Loucy (cell line): ENCODE results near the gene DSCAML1.

Experiments used
- H2AFZ ChIP-seq: fragments of 200-600 bp; sonication (generic); 2 replicates; pipeline ENCODE4 v1.6.0; 2016; ENCODE audit warnings: antibody characterized with exemption, mild to moderate bottlenecking, low read length, moderate library complexity
- H3F3A ChIP-seq: fragments of 200-600 bp; 2 replicates; pipeline ENCODE4 v1.6.0; 2016; ENCODE audit warnings: antibody characterized with exemption, low read depth, mild to moderate bottlenecking
- H3K27me3 ChIP-seq: fragments of 200-600 bp; sonication (generic); 2 replicates; pipeline ENCODE4 v1.6.1; 2014; ENCODE audit warnings: low read length, mild to moderate bottlenecking; ENCODE audit not compliant: insufficient read depth, poor library complexity, severe bottlenecking
- H3K36me3 ChIP-seq: fragments of 200-600 bp; sonication (generic); 2 replicates; pipeline ENCODE4 v1.6.1; 2016; ENCODE audit warnings: low read length; ENCODE audit not compliant: insufficient read depth
- H3K4me1 ChIP-seq: fragments of 200-600 bp; sonication (generic); 2 replicates; pipeline ENCODE4 v1.5.1; 2014; ENCODE audit warnings: low read length, mild to moderate bottlenecking; ENCODE audit not compliant: insufficient read depth, poor library complexity, severe bottlenecking
- H3K4me2 ChIP-seq: fragments of 200-600 bp; sonication (generic); 2 replicates; pipeline ENCODE4 v1.6.0; 2014; ENCODE audit warnings: antibody characterized with exemption, low read length, low read depth, mild to moderate bottlenecking; ENCODE audit not compliant: poor library complexity, severe bottlenecking
- H3K4me3 ChIP-seq: fragments of 200-600 bp; sonication (generic); 2 replicates; pipeline ENCODE4 v1.5.1; 2014; ENCODE audit warnings: low read length, mild to moderate bottlenecking, mixed read lengths; ENCODE audit not compliant: poor library complexity, severe bottlenecking
- H3K79me2 ChIP-seq: fragments of 200-600 bp; sonication (generic); 2 replicates; pipeline ENCODE4 v1.6.1; 2014; ENCODE audit warnings: low read length; ENCODE audit not compliant: insufficient read depth
- H3K9ac ChIP-seq: fragments of 200-600 bp; sonication (generic); 2 replicates; pipeline ENCODE4 v1.6.0; 2014; ENCODE audit warnings: mild to moderate bottlenecking, low read depth, low read length, moderate library complexity; ENCODE audit not compliant: poor library complexity, severe bottlenecking
- H3K9me2 ChIP-seq: fragments of 200-600 bp; sonication (generic); replicated peaks from 2 replicates; pipeline ENCODE4 v1.6.1; 2016; ENCODE audit warnings: low read depth, low read length, mixed read lengths
- H3K9me3 ChIP-seq: fragments of 200-600 bp; sonication (generic); 2 replicates; pipeline ENCODE4 v1.6.1; 2014; ENCODE audit warnings: mild to moderate bottlenecking, antibody characterized with exemption, low read length, low read depth; ENCODE audit not compliant: insufficient read depth
- H4K20me1 ChIP-seq: fragments of 200-600 bp; sonication (generic); 2 replicates; pipeline ENCODE4 v1.6.0; 2014; ENCODE audit warnings: antibody characterized with exemption, low read length, mild to moderate bottlenecking; ENCODE audit not compliant: insufficient read depth, poor library complexity, severe bottlenecking
- EZH2phosphoT487 ChIP-seq: fragments of 200-600 bp; IDR thresholded peaks from 2 replicates; pipeline ENCODE4 v1.6.1; 2018; ENCODE audit warnings: antibody characterized with exemption, mild to moderate bottlenecking, moderate library complexity, borderline replicate concordance
- TF ChIP-seq, protein P1 (sequence below): fragments of 200-600 bp; sonication (generic); conservative IDR thresholded peaks from 2 replicates; pipeline ENCODE4 v1.5.1; 2014; ENCODE audit warnings: mild to moderate bottlenecking, antibody characterized with exemption, low read length

DSCAML1 gene

DNA sequence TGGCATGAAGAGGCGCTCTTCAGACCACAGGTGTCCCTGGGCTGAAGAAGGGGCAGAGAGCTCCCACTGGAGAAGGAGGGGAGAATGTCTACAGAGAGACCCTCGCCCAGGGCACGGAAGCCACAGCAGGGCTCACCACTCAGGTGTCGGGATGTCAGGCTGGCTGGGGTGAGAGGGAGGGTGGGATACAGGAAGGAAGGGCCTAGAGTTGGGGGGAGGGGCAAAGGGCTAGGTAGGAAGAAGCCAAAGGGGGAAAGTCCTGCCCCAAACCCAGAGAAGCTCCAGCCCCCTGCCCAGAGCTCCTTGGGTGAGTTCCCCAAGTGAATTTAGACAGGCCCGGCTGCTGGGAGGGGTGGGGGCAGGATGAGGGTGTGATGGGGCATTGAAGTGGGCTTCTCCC, 237.3 kb downstream of the DSCAML1 start:
- no peak overlapping the region for H3K9ac ChIP-seq
- H2AFZ ChIP-seq, result no peak overlapping the region
- no peaks in the 10 kb centered on the region for H4K20me1 ChIP-seq
- TF ChIP-seq EZH2phosphoT487, result no peak
- TF ChIP-seq, protein P1, sequence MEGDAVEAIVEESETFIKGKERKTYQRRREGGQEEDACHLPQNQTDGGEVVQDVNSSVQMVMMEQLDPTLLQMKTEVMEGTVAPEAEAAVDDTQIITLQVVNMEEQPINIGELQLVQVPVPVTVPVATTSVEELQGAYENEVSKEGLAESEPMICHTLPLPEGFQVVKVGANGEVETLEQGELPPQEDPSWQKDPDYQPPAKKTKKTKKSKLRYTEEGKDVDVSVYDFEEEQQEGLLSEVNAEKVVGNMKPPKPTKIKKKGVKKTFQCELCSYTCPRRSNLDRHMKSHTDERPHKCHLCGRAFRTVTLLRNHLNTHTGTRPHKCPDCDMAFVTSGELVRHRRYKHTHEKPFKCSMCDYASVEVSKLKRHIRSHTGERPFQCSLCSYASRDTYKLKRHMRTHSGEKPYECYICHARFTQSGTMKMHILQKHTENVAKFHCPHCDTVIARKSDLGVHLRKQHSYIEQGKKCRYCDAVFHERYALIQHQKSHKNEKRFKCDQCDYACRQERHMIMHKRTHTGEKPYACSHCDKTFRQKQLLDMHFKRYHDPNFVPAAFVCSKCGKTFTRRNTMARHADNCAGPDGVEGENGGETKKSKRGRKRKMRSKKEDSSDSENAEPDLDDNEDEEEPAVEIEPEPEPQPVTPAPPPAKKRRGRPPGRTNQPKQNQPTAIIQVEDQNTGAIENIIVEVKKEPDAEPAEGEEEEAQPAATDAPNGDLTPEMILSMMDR, result no peak
- H3K79me2 ChIP-seq, result no peaks in the 10 kb centered on the region
- no peaks in the 10 kb centered on the region for H3K9me3 ChIP-seq
- no peak overlapping the region for H3K4me2 ChIP-seq
- no peaks in the 10 kb centered on the region for H3F3A ChIP-seq
- H3K4me3 ChIP-seq, result no peak overlapping the region
- H3K27me3 ChIP-seq, result no peaks in the 10 kb centered on the region
- H3K4me1 ChIP-seq, result no peaks in the 10 kb centered on the region
- no peaks in the 10 kb centered on the region for H3K36me3 ChIP-seq
- H3K9me2 ChIP-seq, result no peaks in the 10 kb centered on the region

DNA sequence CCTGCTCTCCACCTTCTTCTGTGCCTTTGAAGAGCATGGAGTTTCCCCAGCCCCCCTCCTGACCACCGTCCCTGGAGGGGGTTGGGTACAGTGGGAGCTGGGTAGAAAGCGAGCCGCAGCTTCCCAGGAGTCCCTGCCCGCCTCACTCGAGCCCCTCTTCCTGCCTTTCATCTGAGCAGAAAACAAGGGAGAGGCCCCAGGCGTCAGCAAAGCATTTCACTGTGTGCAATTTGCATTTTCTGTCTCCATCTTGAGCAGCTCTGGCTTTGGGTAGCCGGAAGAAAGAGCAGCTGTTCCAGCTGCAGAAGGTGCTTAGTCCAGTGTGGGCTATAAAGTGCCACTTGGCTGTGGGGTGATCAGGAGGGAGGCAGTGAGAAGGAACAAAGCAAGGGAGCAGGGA, 239.7 kb downstream of the DSCAML1 start:
- Histone ChIP-seq H4K20me1 (no peaks in the 10 kb centered on the region), H3K4me2 (no peak overlapping the region), H2AFZ (no peak overlapping the region), H3K27me3 (no peaks in the 10 kb centered on the region), H3K9me2 (no peaks in the 10 kb centered on the region), H3K4me3 (no peak overlapping the region), H3K36me3 (no peaks in the 10 kb centered on the region), H3K79me2 (no peaks in the 10 kb centered on the region), H3F3A (no peaks in the 10 kb centered on the region), H3K9ac (no peak overlapping the region), H3K4me1 (no peaks in the 10 kb centered on the region), H3K9me3 (no peaks in the 10 kb centered on the region)
- TF ChIP-seq, protein P1, result no peak
- TF ChIP-seq EZH2phosphoT487, result no peak

DNA sequence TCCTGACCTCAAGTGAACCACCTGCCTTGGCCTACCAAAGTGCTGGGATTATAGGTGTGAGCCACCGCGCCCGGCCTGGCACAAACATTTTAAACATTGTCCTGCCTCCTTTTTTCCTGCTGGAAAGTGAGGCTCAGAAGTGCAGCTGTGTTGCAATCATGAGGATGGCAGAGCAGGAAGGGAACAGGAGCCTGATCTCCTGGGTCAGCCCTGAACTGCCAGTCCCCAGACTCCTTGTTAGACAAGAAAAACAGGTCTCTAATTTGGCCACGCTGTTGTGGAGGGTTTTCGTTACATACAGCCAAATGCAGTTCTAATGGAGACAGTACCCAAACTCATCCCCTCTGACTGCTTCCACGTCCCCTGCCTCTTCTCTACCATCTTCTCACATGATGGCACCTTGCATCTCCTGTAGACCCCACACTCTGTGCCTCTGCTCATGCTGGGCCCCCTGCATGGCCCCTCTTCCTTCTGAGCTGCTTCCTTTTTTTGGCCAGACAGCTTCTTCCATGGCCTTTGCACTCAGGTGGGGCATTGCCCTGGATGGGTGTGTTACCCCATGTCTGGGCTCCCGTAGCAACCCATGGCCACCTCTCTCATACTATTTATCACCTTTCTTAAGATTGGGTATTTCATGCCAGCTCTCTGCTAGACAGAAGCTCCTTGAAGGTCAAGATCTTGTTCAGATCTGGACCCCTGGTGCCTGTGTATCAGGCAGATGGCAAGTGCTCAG, 242.2 kb downstream of the DSCAML1 start:
- Histone ChIP-seq H4K20me1 (no peaks in the 10 kb centered on the region), H3K9me3 (no peaks in the 10 kb centered on the region), H2AFZ (no peak overlapping the region), H3K4me1 (no peaks in the 10 kb centered on the region), H3K79me2 (no peaks in the 10 kb centered on the region), H3K9me2 (no peaks in the 10 kb centered on the region), H3K9ac (no peak overlapping the region), H3K27me3 (no peaks in the 10 kb centered on the region), H3F3A (no peaks in the 10 kb centered on the region), H3K4me3 (no peak overlapping the region), H3K4me2 (no peak overlapping the region), H3K36me3 (no peaks in the 10 kb centered on the region)
- TF ChIP-seq, protein P1, result no peak
- no peak for TF ChIP-seq EZH2phosphoT487
